ENCODE measurements around the gene TK2. TPM values are rescaled to one million over a fixed set of nuclear protein-coding genes. Genes with fewer than 3 reads are reported as not detected.
A peak's percentile ranks its signal among the peaks of the same experiment; 100 is the strongest.

TK2 gene
- total RNA-seq, 2 donors from 2014 or later: 28.1 to 45.9 TPM

- Histone ChIP-seq H3K9me3 (no peaks in the 10 kb centered on the region), H3K4me1 (replicated peaks) (no peaks in the 10 kb centered on the region), H3K27ac (peak within 1 kb of the TSS; percentile 84 to 89), H3K4me3 (peak within 1 kb of the TSS; percentile 43), H3K36me3 (no peaks in the 10 kb centered on the region), H3K27me3 (replicated peaks; ENCODE audit: insufficient read depth) (no peaks in the 10 kb centered on the region)
- WGBS: 11% methylated on average over 63 of the region's 63 CpGs
- peak; percentile 82 for DNase-seq (ENCODE audit: low spot score)
- intact Hi-C loops (cut with DNase I): loop anchor here (5.0 kb wide), 2 partner anchors 35 to 75 kb away; no protein-coding TSS in a partner anchor
- peak; percentile 97 for TF ChIP-seq POLR2AphosphoS5 (IDR thresholded peaks at IDR 0.05)
- TF ChIP-seq POLR2A (IDR thresholded peaks at IDR 0.05): peak; percentile 82
- TF ChIP-seq CTCF (IDR thresholded peaks at IDR 0.05): peak in 2 of 4 experiments; percentile 4 to 30
These were observed 2.6 kb upstream of the TK2 start, which contains the start of gene CKLF for GRCh38 chr16:66552286-66553177. Gene CKLF, plus strand, starts transcription at chr16:66552576. Its CDS starts 140 bp downstream, at chr16:66552716.

- no peak for DNase-seq (ENCODE audit: low spot score)
- WGBS: 33% methylated on average over 8 of the region's 8 CpGs
- Histone ChIP-seq H3K27me3 (replicated peaks; ENCODE audit: insufficient read depth) (no peaks in the 10 kb centered on the region), H3K9me3 (no peaks in the 10 kb centered on the region), H3K4me3 (peak overlapping the region; percentile 43), H3K27ac (peak overlapping the region; percentile 84 to 89), H3K4me1 (replicated peaks) (no peaks in the 10 kb centered on the region), H3K36me3 (no peaks in the 10 kb centered on the region)
- intact Hi-C loops (cut with DNase I): loop anchor here (5.0 kb wide), 2 partner anchors 35 to 75 kb away; no protein-coding TSS in a partner anchor
- TF ChIP-seq POLR2AphosphoS5 (IDR thresholded peaks at IDR 0.05) (no peak), POLR2A (IDR thresholded peaks at IDR 0.05) (no peak), CTCF (IDR thresholded peaks at IDR 0.05) (no peak)
These were observed 1.9 kb upstream of the TK2 start for GRCh38 chr16:66551788-66552285.

- no peak overlapping the region for H3K4me3 ChIP-seq
- H3K9me3 ChIP-seq: no peaks in the 10 kb centered on the region
- no peaks in the 10 kb centered on the region for H3K4me1 ChIP-seq (replicated peaks)
- no peak for DNase-seq (ENCODE audit: low spot score)
- TF ChIP-seq POLR2A (IDR thresholded peaks at IDR 0.05) (no peak), CTCF (IDR thresholded peaks at IDR 0.05) (peak in 1 of 4 experiments; percentile 26), POLR2AphosphoS5 (IDR thresholded peaks at IDR 0.05) (no peak)
- whole genome bisulfite sequencing: 54% methylated on average over 6 of the region's 6 CpGs
- no peaks in the 10 kb centered on the region for H3K36me3 ChIP-seq
- intact Hi-C loops (cut with DNase I): loop anchor here (5.0 kb wide), 2 partner anchors 34 to 74 kb away; no protein-coding TSS in a partner anchor
- no peaks in the 10 kb centered on the region for H3K27me3 ChIP-seq (replicated peaks; ENCODE audit: insufficient read depth)
- H3K27ac ChIP-seq: peak overlapping the region in 1 of 2 donors; percentile 84
These were observed 1.4 kb upstream of the TK2 start for GRCh38 chr16:66551348-66551759.

GRCh38 chr16:66548868-66549267 is 1.1 kb downstream of the TK2 start:
- Histone ChIP-seq H3K4me3 (peak overlapping the region; percentile 59 to 77), H3K27me3 (replicated peaks; ENCODE audit: insufficient read depth) (no peaks in the 10 kb centered on the region), H3K27ac (peak overlapping the region; percentile 93 to 95), H3K36me3 (no peaks in the 10 kb centered on the region), H3K4me1 (replicated peaks) (no peaks in the 10 kb centered on the region), H3K9me3 (no peaks in the 10 kb centered on the region)
- WGBS: 66% methylated on average over 9 of the region's 9 CpGs
- TF ChIP-seq POLR2A (IDR thresholded peaks at IDR 0.05) (no peak), POLR2AphosphoS5 (IDR thresholded peaks at IDR 0.05) (no peak), CTCF (IDR thresholded peaks at IDR 0.05) (no peak)
- DNase-seq (ENCODE audit: low spot score): no peak
- intact Hi-C loops (cut with DNase I): no loop called here

Data from prostate gland (tissue), 2 donors.